Trophoblast cell (in vitro differentiated cells and primary cell): ENCODE measurements around the gene GNG8.

ENCODE experiments used
- DNase-seq, 2 donors: peaks; one replicate each; pipeline ENCODE4 v3.0.0-alpha.2; 2016
- H2AFZ ChIP-seq: 2 replicates; pipeline ENCODE4 v1.6.1; 2013; ENCODE audit warnings: low read length, moderate library complexity, mild to moderate bottlenecking; ENCODE audit not compliant: insufficient read depth, poor library complexity
- H2AK5ac ChIP-seq: 2 replicates; pipeline ENCODE4 v1.6.1; 2013; ENCODE audit warnings: mild to moderate bottlenecking, low read length
- H2BK120ac ChIP-seq: 2 replicates; pipeline ENCODE4 v1.6.1; 2013; ENCODE audit warnings: low read length, mild to moderate bottlenecking, moderate library complexity; ENCODE audit not compliant: insufficient read depth, poor library complexity
- H2BK12ac ChIP-seq: 2 replicates; pipeline ENCODE4 v1.6.1; 2013; ENCODE audit warnings: mild to moderate bottlenecking, low read length, moderate library complexity
- H2BK5ac ChIP-seq: 2 replicates; pipeline ENCODE4 v1.6.1; 2013; ENCODE audit warnings: low read length, low read depth, moderate library complexity, mild to moderate bottlenecking; ENCODE audit not compliant: poor library complexity
- H3K14ac ChIP-seq: 2 replicates; pipeline ENCODE4 v1.6.1; 2013; ENCODE audit warnings: mild to moderate bottlenecking, low read length
- H3K18ac ChIP-seq: 2 replicates; pipeline ENCODE4 v1.6.1; 2013; ENCODE audit warnings: mild to moderate bottlenecking, low read length
- H3K23ac ChIP-seq: 2 replicates; pipeline ENCODE4 v1.6.1; 2013; ENCODE audit warnings: low read length
- H3K27ac ChIP-seq: 2 replicates; pipeline ENCODE4 v1.5.1; 2013; ENCODE audit warnings: low read depth, mild to moderate bottlenecking, inconsistent platforms, low read length, moderate library complexity
- H3K27me3 ChIP-seq: 2 replicates; pipeline ENCODE4 v1.6.1; 2013; ENCODE audit warnings: inconsistent platforms, mild to moderate bottlenecking, low read length, moderate library complexity; ENCODE audit not compliant: insufficient read depth
- H3K36me3 ChIP-seq, 2 experiments: 1 replicate in 1 of 2; 2 replicates in 1 of 2; pipeline ENCODE4 v1.6.1; 2013; ENCODE audit warnings: low read length in 2 of 2, mild to moderate bottlenecking in 2 of 2, moderate library complexity in 1 of 2; ENCODE audit not compliant: insufficient read depth in 2 of 2, control insufficient read depth in 1 of 2
- H3K4ac ChIP-seq: 2 replicates; pipeline ENCODE4 v1.6.1; 2013; ENCODE audit warnings: low read depth, mild to moderate bottlenecking, low read length, moderate library complexity
- H3K4me1 ChIP-seq, 2 experiments: 1 replicate in 1 of 2; 2 replicates in 1 of 2; pipeline ENCODE4 v1.6.1; 2013; ENCODE audit warnings: low read length in 2 of 2, mild to moderate bottlenecking in 2 of 2, moderate library complexity in 1 of 2; ENCODE audit not compliant: insufficient read depth in 2 of 2, control insufficient read depth in 1 of 2
- H3K4me2 ChIP-seq: 2 replicates; pipeline ENCODE4 v1.6.1; 2013; ENCODE audit warnings: inconsistent platforms, mild to moderate bottlenecking, low read length, moderate library complexity
- H3K4me3 ChIP-seq: 2 replicates; pipeline ENCODE4 v1.5.1; 2013; ENCODE audit warnings: mild to moderate bottlenecking, low read depth, low read length, inconsistent platforms
- H3K79me1 ChIP-seq: one replicate; pipeline ENCODE4 v1.6.1; 2013; ENCODE audit warnings: low read length
- H3K79me2 ChIP-seq: 2 replicates; pipeline ENCODE4 v1.6.1; 2013; ENCODE audit warnings: low read length, mild to moderate bottlenecking; ENCODE audit not compliant: control insufficient read depth, insufficient read depth, poor library complexity
- H3K9ac ChIP-seq: 2 replicates; pipeline ENCODE4 v1.6.1; 2013; ENCODE audit warnings: mild to moderate bottlenecking, low read length
- H3K9me3 ChIP-seq: 2 replicates; pipeline ENCODE4 v1.6.1; 2013; ENCODE audit warnings: low read depth, mild to moderate bottlenecking, control low read depth, inconsistent platforms, low read length; ENCODE audit not compliant: insufficient read depth
- H4K12ac ChIP-seq: 2 replicates; pipeline ENCODE4 v1.6.1; 2013; ENCODE audit warnings: low read depth, mild to moderate bottlenecking, low read length, moderate library complexity
- H4K8ac ChIP-seq: 2 replicates; pipeline ENCODE4 v1.6.1; 2013; ENCODE audit warnings: low read depth, mild to moderate bottlenecking, low read length, moderate library complexity
- H4K91ac ChIP-seq: one replicate; pipeline ENCODE4 v1.6.1; 2013; ENCODE audit warnings: low read depth, mild to moderate bottlenecking, low read length, moderate library complexity
- WGBS: extraction: QIAGEN DNeasy Blood & Tissue Kit; methylation state at CpG from one replicate; pipeline ENCODE4 v1.1.7; 2013; ENCODE audit warnings: missing lambda C conversion rate; ENCODE audit not compliant: insufficient read length, insufficient coverage; ENCODE audit errors: extremely low coverage; 5-methylcytosine and 5-hydroxymethylcytosine counted together

The GNG8 gene

GRCh38 chr19:46633130-46633529 lies 2.9 kb downstream of the GNG8 start:
- H3K79me2 ChIP-seq: no peaks in the 10 kb centered on the region
- H3K23ac ChIP-seq: no peak overlapping the region
- no peaks in the 10 kb centered on the region for H3K9me3 ChIP-seq
- no peak overlapping the region for H4K8ac ChIP-seq
- H3K79me1 ChIP-seq: no peaks in the 10 kb centered on the region
- no peak overlapping the region for H2BK12ac ChIP-seq
- H3K18ac ChIP-seq: no peak overlapping the region
- no peak overlapping the region for H2AK5ac ChIP-seq
- H3K4me3 ChIP-seq: no peak overlapping the region
- H3K14ac ChIP-seq: no peak overlapping the region
- no peak overlapping the region for H3K4me2 ChIP-seq
- H2AFZ ChIP-seq: no peak overlapping the region
- H3K4me1 ChIP-seq: peaks cover 12 to 16% of the 10 kb centered on the region in 2 experiments
- no peak overlapping the region for H3K27ac ChIP-seq
- DNase-seq: no peak
- H2BK5ac ChIP-seq: no peak overlapping the region
- no peak overlapping the region for H2BK120ac ChIP-seq
- no peak overlapping the region for H3K9ac ChIP-seq
- no peak overlapping the region for H4K91ac ChIP-seq
- H3K4ac ChIP-seq: no peak overlapping the region
- WGBS: no CpG with 5 or more reads among the region's 3 CpGs
- no peak overlapping the region for H4K12ac ChIP-seq
- peaks cover 17% of the 10 kb centered on the region for H3K27me3 ChIP-seq
- H3K36me3 ChIP-seq: no peaks in the 10 kb centered on the region

- no peak overlapping the region for H3K4me2 ChIP-seq
- H3K36me3 ChIP-seq: no peaks in the 10 kb centered on the region
- H3K23ac ChIP-seq: no peak overlapping the region
- peaks cover 12 to 16% of the 10 kb centered on the region in 2 experiments for H3K4me1 ChIP-seq
- H4K91ac ChIP-seq: no peak overlapping the region
- H2AK5ac ChIP-seq: no peak overlapping the region
- H4K12ac ChIP-seq: no peak overlapping the region
- peaks cover 12% of the 10 kb centered on the region for H3K27me3 ChIP-seq
- H3K9ac ChIP-seq: no peak overlapping the region
- H4K8ac ChIP-seq: no peak overlapping the region
- H3K27ac ChIP-seq: no peak overlapping the region
- no peak for DNase-seq
- no peaks in the 10 kb centered on the region for H3K79me1 ChIP-seq
- H3K9me3 ChIP-seq: no peaks in the 10 kb centered on the region
- no CpG with 5 or more reads among the region's 6 CpGs for WGBS
- no peak overlapping the region for H3K14ac ChIP-seq
- no peak overlapping the region for H2BK12ac ChIP-seq
- H3K4ac ChIP-seq: no peak overlapping the region
- no peak overlapping the region for H3K18ac ChIP-seq
- H3K4me3 ChIP-seq: no peak overlapping the region
- no peak overlapping the region for H2AFZ ChIP-seq
- H2BK120ac ChIP-seq: no peak overlapping the region
- no peak overlapping the region for H2BK5ac ChIP-seq
- H3K79me2 ChIP-seq: no peaks in the 10 kb centered on the region
Measured at GRCh38 chr19:46631481-46631880, 4.5 kb downstream of the GNG8 start.

- no peak overlapping the region for H2AFZ ChIP-seq
- H3K18ac ChIP-seq: no peak overlapping the region
- H3K23ac ChIP-seq: no peak overlapping the region
- H3K4me1 ChIP-seq: peaks cover 17 to 19% of the 10 kb centered on the region in 2 experiments
- H3K9me3 ChIP-seq: no peaks in the 10 kb centered on the region
- no CpG with 5 or more reads among the region's 14 CpGs for WGBS
- no peak overlapping the region for H4K91ac ChIP-seq
- peak overlapping the region; percentile 31 for H4K12ac ChIP-seq
- no peak overlapping the region for H3K27ac ChIP-seq
- peaks cover 9% of the 10 kb centered on the region for H3K27me3 ChIP-seq
- DNase-seq: no peak
- H3K4ac ChIP-seq: no peak overlapping the region
- no peak overlapping the region for H2BK120ac ChIP-seq
- no peak overlapping the region for H4K8ac ChIP-seq
- no peaks in the 10 kb centered on the region for H3K79me1 ChIP-seq
- H3K79me2 ChIP-seq: no peaks in the 10 kb centered on the region
- no peaks in the 10 kb centered on the region for H3K36me3 ChIP-seq
- H2BK5ac ChIP-seq: no peak overlapping the region
- H3K4me2 ChIP-seq: no peak overlapping the region
- no peak overlapping the region for H3K14ac ChIP-seq
- H3K4me3 ChIP-seq: no peak overlapping the region
- no peak overlapping the region for H2BK12ac ChIP-seq
- H3K9ac ChIP-seq: no peak overlapping the region
- H2AK5ac ChIP-seq: no peak overlapping the region
Measured at GRCh38 chr19:46630586-46631205, 5.3 kb downstream of the GNG8 start.

GRCh38 chr19:46629546-46630025 lies 6.4 kb downstream of the GNG8 start:
- Histone ChIP-seq H3K27ac (no peak overlapping the region), H2BK5ac (no peak overlapping the region), H3K23ac (no peak overlapping the region), H3K4me3 (no peak overlapping the region), H3K79me1 (no peaks in the 10 kb centered on the region), H2BK12ac (no peak overlapping the region), H3K36me3 (no peaks in the 10 kb centered on the region), H2AFZ (no peak overlapping the region), H3K27me3 (peaks cover 2% of the 10 kb centered on the region), H3K18ac (no peak overlapping the region), H3K4ac (no peak overlapping the region), H4K91ac (no peak overlapping the region), H2BK120ac (no peak overlapping the region), H3K4me1 (peaks cover 17 to 23% of the 10 kb centered on the region in 2 experiments), H3K9ac (no peak overlapping the region), H3K9me3 (no peaks in the 10 kb centered on the region), H4K12ac (no peak overlapping the region), H3K14ac (no peak overlapping the region), H4K8ac (no peak overlapping the region), H3K79me2 (no peaks in the 10 kb centered on the region), H2AK5ac (no peak overlapping the region), H3K4me2 (no peak overlapping the region)
- DNase-seq: no peak
- no CpG with 5 or more reads among the region's 15 CpGs for WGBS
